ENCODE results near the gene KIR3DL2. TPM values are rescaled to one million over a fixed set of nuclear protein-coding genes. Genes with fewer than 3 reads are reported as not detected.
"Not testable (repeated sequence)": the region's sequence is repeated elsewhere in the genome, so short reads cannot be mapped to it uniquely, and the experiment has no call there.

Gene KIR3DL2
- total RNA-seq, 1 donor from 2014 or later: not detected

DNA sequence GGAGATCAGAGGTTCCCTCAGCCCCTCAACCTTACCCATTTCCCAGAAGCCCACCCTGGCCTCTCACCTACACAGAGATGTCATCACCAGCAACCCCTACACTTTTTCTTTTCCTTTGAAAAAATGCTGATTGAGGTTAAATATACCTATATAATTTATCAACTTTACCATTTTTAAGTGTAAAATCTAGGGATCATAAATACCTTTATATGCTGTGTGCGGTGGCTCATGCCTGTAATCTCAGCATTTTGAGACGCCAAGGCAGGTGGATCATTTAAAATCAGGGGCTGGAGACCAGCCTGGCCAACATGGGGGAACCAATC is 43.8 kb upstream of the KIR3DL2 start:
- peaks cover 6% of the 10 kb centered on the region for H3K27me3 Mint-ChIP-seq (ENCODE audit: unreplicated experiment)
- no peak overlapping the region for H3K4me3 Mint-ChIP-seq (ENCODE audit: unreplicated experiment)
- no peak for DNase-seq (ENCODE audit: low spot score)
- H3K27ac Mint-ChIP-seq (ENCODE audit: unreplicated experiment): no peak overlapping the region
- peaks cover 61% of the 10 kb centered on the region for H3K9me3 Mint-ChIP-seq (ENCODE audit: unreplicated experiment)
- H3K4me1 Mint-ChIP-seq (ENCODE audit: unreplicated experiment): no peaks in the 10 kb centered on the region
- H3K36me3 Mint-ChIP-seq (ENCODE audit: low read depth, unreplicated experiment): peaks cover 20% of the 10 kb centered on the region
- no peak for TF ChIP-seq CTCF (IDR thresholded peaks at IDR 0.05; ENCODE audit: unreplicated experiment)

DNA sequence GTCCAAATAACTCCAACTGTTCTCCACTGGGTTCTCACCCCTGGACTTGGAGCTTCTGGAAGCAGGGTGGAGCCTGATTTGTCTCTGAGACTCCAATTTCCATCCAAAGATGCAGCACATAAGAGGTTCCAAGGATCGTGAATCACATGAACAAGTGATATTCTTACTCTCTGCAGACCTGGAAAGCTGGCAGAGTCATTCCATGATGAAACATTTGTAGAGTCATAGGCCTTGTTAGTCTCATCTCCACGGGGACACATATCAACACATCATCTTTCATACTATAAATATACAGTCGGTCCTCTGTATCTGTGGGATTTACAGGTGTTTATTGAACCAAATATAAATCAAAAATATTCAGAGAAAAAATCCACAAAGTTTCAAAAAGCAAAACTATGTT is 35.7 kb upstream of the KIR3DL2 start:
- not testable (repeated sequence) for H3K27ac Mint-ChIP-seq (ENCODE audit: unreplicated experiment); H3K4me3 Mint-ChIP-seq (ENCODE audit: unreplicated experiment); H3K4me1 Mint-ChIP-seq (ENCODE audit: unreplicated experiment); DNase-seq (ENCODE audit: low spot score); H3K27me3 Mint-ChIP-seq (ENCODE audit: unreplicated experiment)
- Mint-ChIP-seq H3K36me3 (ENCODE audit: low read depth, unreplicated experiment) (peaks cover 39% of the 10 kb centered on the region), H3K9me3 (ENCODE audit: unreplicated experiment) (peaks cover 70% of the 10 kb centered on the region)

- DNase-seq (ENCODE audit: low spot score); H3K27ac Mint-ChIP-seq (ENCODE audit: unreplicated experiment); H3K4me1 Mint-ChIP-seq (ENCODE audit: unreplicated experiment): not testable (repeated sequence)
- peaks cover 12% of the 10 kb centered on the region for H3K27me3 Mint-ChIP-seq (ENCODE audit: unreplicated experiment)
- H3K4me3 Mint-ChIP-seq (ENCODE audit: unreplicated experiment): peak within 1 kb of the TSS; percentile 69
- H3K36me3 Mint-ChIP-seq (ENCODE audit: low read depth, unreplicated experiment): peaks cover 43% of the 10 kb centered on the region
- H3K9me3 Mint-ChIP-seq (ENCODE audit: unreplicated experiment): peaks cover 71% of the 10 kb centered on the region
These were observed 34.0 kb upstream of the KIR3DL2 start, which contains the start of gene KIR3DL1 for GRCh38 chr19:54816251-54816650. Gene KIR3DL1 (plus strand): TSS chr19:54816468.

DNA sequence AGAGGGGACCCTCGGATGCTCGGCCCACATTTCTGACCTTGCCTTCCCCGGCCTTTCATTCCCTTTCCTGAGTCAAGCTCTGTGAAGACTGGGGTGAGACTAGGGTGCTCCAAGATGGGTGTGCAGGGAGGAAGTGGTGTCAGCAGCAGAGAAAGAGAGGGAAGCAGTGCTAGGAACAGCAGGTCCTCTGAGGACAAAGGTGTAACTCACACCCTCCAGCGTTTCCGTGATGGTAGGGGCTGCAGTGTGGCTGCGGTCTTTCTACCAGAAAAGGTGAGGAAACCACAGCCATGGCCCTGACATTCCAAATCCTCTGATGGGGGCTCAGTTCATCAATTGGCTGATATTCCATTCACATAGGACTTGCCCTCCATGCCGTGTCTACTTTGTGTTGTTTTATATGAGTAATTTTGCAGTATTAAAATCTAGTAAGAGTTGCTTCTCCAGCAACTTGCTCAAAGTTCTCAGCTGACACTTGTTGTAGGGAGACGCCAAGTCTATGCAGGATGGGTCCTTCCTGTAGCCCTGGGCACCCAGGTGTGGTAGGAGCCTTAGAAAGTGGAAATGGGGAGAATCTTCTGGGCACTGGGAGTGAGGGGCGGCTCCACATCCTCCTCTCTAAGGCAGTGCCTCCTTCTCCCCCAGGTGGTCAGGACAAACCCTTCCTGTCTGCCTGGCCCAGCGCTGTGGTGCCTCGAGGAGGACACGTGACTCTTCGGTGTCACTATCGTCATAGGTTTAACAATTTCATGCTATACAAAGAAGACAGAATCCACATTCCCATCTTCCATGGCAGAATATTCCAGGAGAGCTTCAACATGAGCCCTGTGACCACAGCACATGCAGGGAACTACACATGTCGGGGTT is 32.3 kb upstream of the KIR3DL2 start:
- Mint-ChIP-seq H3K36me3 (ENCODE audit: low read depth, unreplicated experiment) (peaks cover 39% of the 10 kb centered on the region), H3K27me3 (ENCODE audit: unreplicated experiment) (peaks cover 12% of the 10 kb centered on the region), H3K4me3 (ENCODE audit: unreplicated experiment) (no peak overlapping the region), H3K4me1 (ENCODE audit: unreplicated experiment) (no peaks in the 10 kb centered on the region), H3K27ac (ENCODE audit: unreplicated experiment) (no peak overlapping the region), H3K9me3 (ENCODE audit: unreplicated experiment) (peaks cover 73% of the 10 kb centered on the region)
- no peak for TF ChIP-seq CTCF (IDR thresholded peaks at IDR 0.05; ENCODE audit: unreplicated experiment)
- DNase-seq (ENCODE audit: low spot score): no peak

DNA sequence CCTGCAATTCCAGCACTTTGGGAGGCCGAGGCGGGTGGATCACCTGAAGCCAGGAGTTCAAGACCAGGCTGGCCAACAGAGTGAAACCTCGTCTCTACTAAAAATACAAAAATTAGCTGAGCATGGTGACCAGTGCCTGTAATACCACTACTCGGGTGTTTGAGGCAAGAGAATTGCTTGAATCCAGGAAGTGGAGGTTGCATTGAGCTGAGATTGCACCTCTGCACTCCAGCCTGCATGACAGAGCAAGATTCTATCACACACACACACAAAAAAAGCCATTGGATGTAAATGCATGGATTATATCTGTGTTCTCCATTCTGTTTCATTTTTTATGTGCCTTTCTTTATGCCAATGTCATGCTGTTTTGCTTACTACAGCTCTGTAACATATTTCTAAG is 25.8 kb upstream of the KIR3DL2 start:
- H3K27ac Mint-ChIP-seq (ENCODE audit: unreplicated experiment); H3K27me3 Mint-ChIP-seq (ENCODE audit: unreplicated experiment); DNase-seq (ENCODE audit: low spot score); H3K4me3 Mint-ChIP-seq (ENCODE audit: unreplicated experiment); H3K4me1 Mint-ChIP-seq (ENCODE audit: unreplicated experiment): not testable (repeated sequence)
- H3K36me3 Mint-ChIP-seq (ENCODE audit: low read depth, unreplicated experiment): peaks cover 13% of the 10 kb centered on the region
- peaks cover 58% of the 10 kb centered on the region for H3K9me3 Mint-ChIP-seq (ENCODE audit: unreplicated experiment)

DNA sequence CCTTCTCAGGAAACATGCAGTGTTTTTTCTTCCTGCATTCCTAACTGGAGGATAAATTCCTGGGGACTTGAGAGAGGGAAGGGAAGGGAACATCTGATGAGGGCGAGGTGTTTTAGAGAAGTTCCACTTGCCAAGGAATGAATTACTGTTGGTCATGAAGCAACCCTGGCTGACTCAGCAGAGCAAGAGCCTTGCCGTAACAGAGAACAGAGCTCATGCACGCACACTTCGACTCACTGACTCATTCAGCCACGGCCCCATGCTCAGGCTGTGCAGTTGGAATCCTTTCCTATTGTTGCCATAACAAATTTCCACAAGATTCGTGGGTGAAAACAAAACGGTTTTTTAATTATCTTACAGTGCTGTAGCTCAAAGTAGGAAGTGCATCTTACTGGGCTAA is 24.9 kb upstream of the KIR3DL2 start:
- H3K36me3 Mint-ChIP-seq (ENCODE audit: low read depth, unreplicated experiment): peaks cover 15% of the 10 kb centered on the region
- not testable (repeated sequence) for DNase-seq (ENCODE audit: low spot score); H3K27ac Mint-ChIP-seq (ENCODE audit: unreplicated experiment); H3K4me3 Mint-ChIP-seq (ENCODE audit: unreplicated experiment); H3K4me1 Mint-ChIP-seq (ENCODE audit: unreplicated experiment); H3K27me3 Mint-ChIP-seq (ENCODE audit: unreplicated experiment)
- peaks cover 57% of the 10 kb centered on the region for H3K9me3 Mint-ChIP-seq (ENCODE audit: unreplicated experiment)

DNA sequence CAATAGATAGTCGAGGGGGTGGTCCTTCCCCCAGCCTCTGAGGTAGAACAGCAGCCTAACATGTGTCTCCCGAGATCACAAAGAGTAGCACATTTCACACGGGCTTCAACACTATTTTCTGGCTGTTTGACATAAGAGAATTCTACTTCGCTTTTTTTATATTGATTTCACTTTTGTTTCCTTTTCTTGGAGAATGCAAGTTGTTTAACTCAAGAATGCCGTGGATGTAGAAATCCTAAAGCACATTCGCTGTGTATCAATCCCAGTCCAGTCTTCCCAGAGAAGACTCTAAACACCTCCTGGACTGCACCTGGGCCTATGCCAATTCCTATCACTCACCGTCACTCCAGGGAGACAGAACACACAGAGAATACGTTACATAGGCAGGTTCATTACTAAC is 22.2 kb upstream of the KIR3DL2 start:
- H3K9me3 Mint-ChIP-seq (ENCODE audit: unreplicated experiment): peaks cover 63% of the 10 kb centered on the region
- H3K27me3 Mint-ChIP-seq (ENCODE audit: unreplicated experiment): peaks cover 11% of the 10 kb centered on the region
- DNase-seq (ENCODE audit: low spot score); H3K27ac Mint-ChIP-seq (ENCODE audit: unreplicated experiment); H3K4me3 Mint-ChIP-seq (ENCODE audit: unreplicated experiment); H3K4me1 Mint-ChIP-seq (ENCODE audit: unreplicated experiment): not testable (repeated sequence)
- peaks cover 16% of the 10 kb centered on the region for H3K36me3 Mint-ChIP-seq (ENCODE audit: low read depth, unreplicated experiment)

DNA sequence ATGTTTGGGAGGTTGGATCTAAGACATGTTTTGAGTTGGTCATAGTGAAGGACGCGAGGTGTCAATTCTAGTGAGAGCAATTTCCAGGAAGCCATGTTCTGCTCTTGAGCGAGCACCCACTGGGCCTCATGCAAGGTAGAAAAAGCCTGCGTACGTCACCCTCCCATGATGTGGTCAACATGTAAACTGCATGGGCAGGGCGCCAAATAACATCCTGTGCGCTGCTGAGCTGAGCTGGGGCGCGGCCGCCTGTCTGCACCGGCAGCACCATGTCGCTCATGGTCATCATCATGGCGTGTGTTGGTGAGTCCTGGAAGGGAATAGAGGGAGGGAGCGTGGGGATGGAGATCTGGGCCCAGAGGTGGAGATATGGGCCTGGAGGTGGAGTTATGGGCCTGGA is 17.7 kb upstream of the KIR3DL2 start, which contains the start of gene KIR2DS4:
TSS of gene KIR2DS4 (plus strand) at position 181 of the 400 bp plus-strand sequence.
- H3K4me3 Mint-ChIP-seq (ENCODE audit: unreplicated experiment); DNase-seq (ENCODE audit: low spot score); H3K4me1 Mint-ChIP-seq (ENCODE audit: unreplicated experiment): not testable (repeated sequence)
- H3K27me3 Mint-ChIP-seq (ENCODE audit: unreplicated experiment): peaks cover 18% of the 10 kb centered on the region
- H3K27ac Mint-ChIP-seq (ENCODE audit: unreplicated experiment): peak within 1 kb of the TSS; percentile 48
- H3K9me3 Mint-ChIP-seq (ENCODE audit: unreplicated experiment): peaks cover 67% of the 10 kb centered on the region
- H3K36me3 Mint-ChIP-seq (ENCODE audit: low read depth, unreplicated experiment): peaks cover 37% of the 10 kb centered on the region

DNA sequence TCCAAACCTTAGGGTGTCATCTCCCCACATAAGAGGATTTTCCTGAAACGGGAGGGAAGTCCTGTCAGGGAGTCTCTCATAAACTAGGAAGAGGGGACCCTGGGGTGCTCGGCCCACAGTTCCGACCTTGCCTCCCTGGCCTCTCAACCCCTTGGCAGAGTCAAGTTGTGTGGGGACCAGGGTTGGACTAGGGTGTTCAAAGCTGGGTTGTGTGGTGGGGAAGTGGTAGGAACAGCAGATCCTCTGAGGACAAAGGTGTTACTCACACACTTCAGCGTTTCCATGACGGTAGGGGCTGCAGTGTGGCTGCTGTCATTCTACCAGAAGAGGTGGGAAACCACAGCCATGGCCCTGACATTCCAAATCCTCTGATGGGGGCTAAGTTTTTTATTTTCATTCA is 15.1 kb upstream of the KIR3DL2 start:
- peaks cover 17% of the 10 kb centered on the region for H3K27me3 Mint-ChIP-seq (ENCODE audit: unreplicated experiment)
- DNase-seq (ENCODE audit: low spot score); H3K4me1 Mint-ChIP-seq (ENCODE audit: unreplicated experiment); H3K4me3 Mint-ChIP-seq (ENCODE audit: unreplicated experiment); H3K27ac Mint-ChIP-seq (ENCODE audit: unreplicated experiment): not testable (repeated sequence)
- peaks cover 63% of the 10 kb centered on the region for H3K9me3 Mint-ChIP-seq (ENCODE audit: unreplicated experiment)
- peaks cover 37% of the 10 kb centered on the region for H3K36me3 Mint-ChIP-seq (ENCODE audit: low read depth, unreplicated experiment)

DNA sequence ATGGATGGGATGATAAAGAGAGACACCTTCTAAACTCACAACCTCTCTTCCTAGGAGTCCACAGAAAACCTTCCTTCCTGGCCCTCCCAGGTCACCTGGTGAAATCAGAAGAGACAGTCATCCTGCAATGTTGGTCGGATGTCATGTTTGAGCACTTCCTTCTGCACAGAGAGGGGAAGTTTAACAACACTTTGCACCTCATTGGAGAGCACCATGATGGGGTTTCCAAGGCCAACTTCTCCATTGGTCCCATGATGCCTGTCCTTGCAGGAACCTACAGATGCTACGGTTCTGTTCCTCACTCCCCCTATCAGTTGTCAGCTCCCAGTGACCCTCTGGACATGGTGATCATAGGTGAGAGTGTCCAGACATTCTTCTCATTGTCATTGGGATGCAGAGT is 12.7 kb upstream of the KIR3DL2 start:
- not testable (repeated sequence) for H3K27ac Mint-ChIP-seq (ENCODE audit: unreplicated experiment); H3K4me3 Mint-ChIP-seq (ENCODE audit: unreplicated experiment); DNase-seq (ENCODE audit: low spot score); H3K4me1 Mint-ChIP-seq (ENCODE audit: unreplicated experiment)
- H3K36me3 Mint-ChIP-seq (ENCODE audit: low read depth, unreplicated experiment): peaks cover 33% of the 10 kb centered on the region
- peaks cover 54% of the 10 kb centered on the region for H3K9me3 Mint-ChIP-seq (ENCODE audit: unreplicated experiment)
- H3K27me3 Mint-ChIP-seq (ENCODE audit: unreplicated experiment): peaks cover 14% of the 10 kb centered on the region
